SKM-1 (cell line): ENCODE results near the gene PTPRG.

Experiments used
- DNase-seq: peaks from one replicate; lab custom pipeline; 2025; ENCODE audit not compliant: unreplicated experiment; lab: John Stamatoyannopoulos, UW

PTPRG gene

DNA sequence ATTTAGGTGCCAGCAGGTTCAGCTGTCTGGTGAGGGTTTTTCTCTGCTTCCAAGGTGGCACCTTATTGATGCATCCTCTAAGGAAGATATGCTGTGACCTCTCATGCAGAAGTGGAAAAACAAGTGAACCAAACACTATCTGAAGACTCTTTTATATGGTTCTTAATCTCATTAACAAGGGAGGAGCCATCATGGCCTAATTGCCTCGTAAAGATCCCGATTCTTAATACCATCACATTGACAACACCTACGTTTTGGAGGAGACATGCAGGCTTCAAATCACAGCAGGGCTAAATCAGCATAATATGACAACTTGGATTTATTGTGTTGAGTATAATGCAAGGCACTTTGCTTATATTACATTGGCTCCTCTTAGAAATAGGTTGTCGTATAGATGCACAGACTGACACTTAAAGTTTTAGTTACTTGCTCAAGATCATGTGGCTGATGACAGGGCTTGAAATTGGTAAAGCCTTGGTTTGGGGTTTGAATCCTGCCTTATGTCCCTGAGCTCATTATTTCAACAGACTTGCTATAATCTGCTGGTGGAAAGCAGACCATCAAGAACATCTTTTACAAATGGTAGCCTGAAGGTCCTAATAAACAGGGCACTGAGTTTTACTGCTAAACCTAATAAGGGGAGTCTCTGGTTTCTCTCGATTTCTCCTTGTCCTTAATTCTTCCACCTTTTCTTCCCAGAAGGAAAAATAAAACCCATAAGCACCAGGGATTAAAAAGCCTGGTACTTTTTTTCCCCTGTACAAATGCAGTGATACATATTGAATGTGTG, 88.2 kb downstream of the PTPRG start:
- DNase-seq = no peak

DNA sequence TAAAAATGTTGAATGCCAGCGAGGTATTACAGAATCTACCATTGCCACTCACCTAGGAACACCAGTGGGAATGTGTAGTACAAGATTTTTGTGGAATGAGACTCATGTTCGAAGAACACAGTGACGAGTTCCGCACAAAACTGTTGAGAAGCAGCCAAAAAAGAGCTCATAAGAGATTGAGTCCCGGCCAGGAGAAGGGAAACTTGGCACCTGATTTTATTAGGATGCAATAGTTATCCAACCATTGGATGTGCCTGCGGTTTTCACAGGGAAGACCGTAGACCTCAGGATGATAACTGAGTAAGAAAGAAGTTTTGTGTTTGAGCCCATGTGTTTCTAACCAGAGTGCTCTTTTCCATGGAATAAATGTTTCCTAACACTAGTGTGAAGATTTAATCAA, 88.9 kb downstream of the PTPRG start:
- no peak for DNase-seq

DNA sequence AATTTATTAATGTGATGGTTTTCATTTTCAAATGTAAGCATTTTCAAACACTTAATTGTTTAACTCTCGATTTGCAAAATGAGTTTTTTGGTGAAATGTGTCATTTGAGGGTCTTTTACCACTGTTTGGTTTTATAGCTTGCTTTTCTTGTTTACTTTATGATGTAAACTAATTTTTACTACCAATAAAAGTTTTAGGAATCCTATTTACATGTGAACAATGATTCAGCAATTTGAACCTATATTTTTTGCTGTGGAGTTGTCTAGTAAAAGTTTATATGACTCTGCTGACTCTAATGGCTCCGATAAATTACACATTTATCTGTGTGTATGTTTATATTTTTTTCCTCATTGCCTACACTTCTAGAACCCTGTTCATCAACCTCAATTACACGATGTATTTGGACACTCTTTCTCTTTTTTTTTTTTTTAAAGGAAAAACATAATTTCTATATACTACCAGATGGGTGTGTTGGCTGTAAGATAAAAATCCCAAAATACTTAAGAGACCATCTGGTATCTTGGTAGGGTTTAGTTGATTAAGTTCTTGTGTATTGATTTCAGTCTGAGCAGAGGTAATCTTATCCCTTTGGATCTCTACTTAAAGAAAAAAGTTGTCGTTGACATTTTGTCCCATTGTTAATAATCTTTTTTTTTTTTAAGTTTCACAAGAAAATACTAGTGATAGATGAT, 89.5 kb downstream of the PTPRG start:
- no peak for DNase-seq

DNA sequence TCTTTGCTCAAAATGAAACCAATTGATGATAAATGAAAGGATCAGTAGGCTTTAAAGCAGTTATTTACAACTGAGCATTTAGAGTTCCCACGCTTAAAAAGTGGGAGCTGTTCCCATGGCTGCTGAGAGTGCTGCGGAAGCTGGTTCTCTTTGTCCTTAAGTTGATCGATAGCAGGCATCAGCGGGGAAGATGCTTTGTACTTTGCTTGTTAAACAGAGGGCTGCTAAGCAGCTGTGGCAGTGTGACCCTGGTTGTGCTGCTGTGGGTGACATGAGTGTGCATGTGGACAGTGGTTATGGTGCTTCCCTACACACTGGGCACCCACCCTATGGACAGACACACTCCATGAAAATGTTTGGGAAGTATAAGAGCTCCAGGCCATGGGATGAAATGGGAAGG, 96.3 kb downstream of the PTPRG start:
- no peak for DNase-seq

DNA sequence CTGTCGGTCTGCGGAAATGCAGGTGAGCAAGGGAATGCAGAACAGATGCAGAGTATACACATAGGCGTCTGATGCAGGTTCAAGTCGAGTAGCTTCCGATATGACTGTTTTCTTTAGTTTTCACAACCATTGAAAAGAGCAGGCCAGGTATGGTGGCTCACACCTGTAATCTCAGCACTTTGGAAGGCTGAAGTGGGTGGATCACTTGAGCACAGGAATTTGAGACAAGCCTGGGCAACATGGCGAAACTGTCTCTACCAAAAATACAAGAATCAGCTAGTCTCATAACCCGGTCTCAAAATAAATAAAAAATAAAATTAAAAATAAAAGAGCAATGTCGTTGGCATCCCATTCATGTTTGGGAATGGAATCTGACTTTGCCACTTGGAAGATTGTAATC, 101.5 kb downstream of the PTPRG start:
- DNase-seq = no peak

DNA sequence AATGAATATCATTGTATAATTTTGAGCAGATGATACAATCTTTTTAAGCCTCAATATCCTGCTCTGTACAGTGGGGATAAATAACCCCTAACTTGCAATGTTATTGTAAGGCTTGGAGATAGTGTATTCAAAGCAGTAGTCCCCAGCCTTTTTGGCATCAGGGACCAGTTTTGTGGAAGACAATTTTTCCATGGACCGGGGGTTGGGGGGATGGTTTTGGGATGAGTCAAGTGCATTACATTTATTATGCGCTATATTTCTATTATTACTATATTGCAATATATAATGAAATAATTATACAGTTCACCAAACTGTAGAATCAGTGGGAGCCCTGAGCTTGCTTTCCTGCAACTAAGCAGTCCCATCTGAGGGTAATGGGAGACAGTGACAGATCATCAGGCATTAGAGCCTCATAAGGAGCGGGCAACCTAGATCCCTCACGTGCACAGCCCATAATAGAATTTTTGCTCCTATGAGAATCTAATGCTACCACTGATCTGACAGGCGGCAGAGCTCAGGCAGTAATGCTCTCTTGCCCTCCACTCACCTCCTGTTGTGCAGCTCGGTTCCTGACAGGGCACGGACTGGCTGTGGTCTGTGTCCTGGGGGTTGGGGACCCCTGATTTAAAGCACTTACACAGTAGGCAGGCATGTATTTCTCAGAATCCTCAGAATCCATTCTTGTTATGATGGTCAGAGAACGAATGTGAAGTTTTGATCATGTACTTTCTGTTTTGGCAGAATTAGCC, 102.2 kb downstream of the PTPRG start:
- no peak for DNase-seq

DNA sequence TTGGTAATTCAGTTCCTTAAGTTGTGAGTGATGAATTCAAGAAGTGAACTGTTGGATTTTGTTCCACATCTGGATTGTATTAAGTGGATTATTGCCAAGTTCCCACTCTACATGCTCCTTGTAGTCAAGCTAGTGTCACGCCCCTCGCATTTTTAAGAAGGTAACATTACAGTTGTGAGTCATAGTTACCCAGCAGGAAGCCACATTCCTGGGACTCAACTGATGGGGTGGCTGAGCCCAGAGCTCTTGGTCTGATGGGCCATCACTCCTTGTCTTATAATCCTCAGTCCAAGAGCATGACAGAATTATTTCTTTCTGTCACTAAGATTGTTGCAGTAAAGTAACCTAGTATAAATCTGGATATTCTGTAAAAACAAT, 102.7 kb downstream of the PTPRG start:
- DNase-seq = no peak

DNA sequence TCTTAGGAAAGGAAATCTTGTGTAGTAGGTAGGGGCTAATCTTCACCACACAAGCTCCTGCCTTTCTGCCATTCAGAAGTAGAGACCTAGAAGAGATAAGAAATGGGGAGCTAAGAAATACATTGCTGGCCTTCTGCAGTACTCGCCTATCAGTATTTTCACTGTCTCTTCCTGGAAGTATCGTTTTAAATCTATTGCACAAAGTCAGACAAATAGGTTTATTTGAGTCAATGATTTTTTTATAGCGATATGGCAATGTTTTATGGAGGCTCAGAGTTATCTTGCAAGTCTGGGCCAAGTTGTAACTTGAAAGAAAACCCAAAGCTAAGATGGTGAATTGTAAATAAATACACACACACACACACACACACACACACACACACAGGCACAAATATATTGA, 103.8 kb downstream of the PTPRG start:
- DNase-seq = no peak

DNA sequence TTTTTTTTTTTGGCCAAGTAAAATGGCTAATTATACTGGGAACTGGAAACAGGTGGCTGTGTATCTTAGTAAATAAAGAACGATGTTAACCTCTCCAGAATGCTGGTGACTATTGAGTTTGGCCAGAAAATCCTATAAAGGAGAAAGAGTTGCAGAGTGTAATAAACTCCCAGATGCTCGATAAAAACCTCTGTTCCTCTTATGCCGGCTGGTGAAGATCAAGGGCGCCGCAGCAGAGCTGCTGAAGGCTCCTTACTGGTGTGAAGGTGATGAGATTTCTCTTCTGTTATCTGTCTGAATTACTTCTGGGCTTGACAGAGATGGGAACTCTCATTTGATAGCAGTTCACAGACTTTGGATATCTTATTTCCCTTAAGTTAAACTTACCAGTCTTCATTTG, 104.6 kb downstream of the PTPRG start:
- no peak for DNase-seq

DNA sequence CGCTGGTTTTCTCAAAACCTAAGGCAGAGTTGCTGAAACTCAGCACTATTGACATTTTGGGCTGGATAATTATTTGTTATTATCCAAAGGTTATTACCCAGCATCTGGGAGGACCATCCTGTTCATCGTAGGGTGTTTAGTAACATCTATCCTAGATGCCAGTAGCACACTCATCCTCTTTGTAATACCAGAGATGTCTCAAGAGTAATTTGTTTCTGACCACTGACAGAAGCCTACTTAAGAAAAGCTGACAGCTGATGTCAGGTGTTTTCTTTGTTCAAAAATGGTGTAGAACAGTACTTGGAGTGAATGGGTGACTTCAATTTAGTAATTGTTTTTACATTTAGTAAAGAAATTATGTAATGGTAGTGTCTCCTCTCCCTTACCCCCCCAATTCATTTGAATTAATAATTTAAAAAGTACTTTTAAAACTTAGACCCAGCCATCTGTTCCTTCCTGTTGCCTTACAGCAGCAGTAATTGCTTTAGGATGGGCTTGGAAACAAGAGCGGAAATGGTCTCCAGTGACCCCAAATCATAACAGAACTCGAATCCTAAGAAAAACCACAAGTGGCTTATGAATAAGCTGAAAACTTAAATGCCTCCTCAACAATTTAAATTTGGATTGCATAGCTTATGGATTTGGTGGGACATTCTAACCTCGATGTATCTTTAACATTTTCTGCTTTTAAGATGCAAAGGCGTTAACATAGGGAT, 105.4 kb downstream of the PTPRG start:
- no peak for DNase-seq

DNA sequence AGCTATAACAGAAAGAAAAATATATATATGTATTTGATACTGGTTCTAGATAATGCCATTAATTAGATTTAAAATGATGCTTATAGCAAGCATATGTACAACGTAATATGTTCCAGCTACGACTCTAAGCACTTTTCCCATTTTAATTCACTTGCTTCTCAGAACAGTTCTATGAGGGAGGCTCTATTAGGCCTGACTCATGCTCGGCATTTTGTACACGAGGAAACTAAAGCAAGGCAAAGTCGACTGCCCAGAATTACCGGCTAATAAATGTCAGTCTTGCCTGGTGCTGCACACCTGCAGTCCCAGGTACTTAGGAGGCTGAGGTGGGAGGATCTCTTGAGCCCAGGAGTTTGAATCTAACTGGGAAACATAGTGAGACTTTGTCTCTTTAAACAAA, 106.0 kb downstream of the PTPRG start:
- no peak for DNase-seq

DNA sequence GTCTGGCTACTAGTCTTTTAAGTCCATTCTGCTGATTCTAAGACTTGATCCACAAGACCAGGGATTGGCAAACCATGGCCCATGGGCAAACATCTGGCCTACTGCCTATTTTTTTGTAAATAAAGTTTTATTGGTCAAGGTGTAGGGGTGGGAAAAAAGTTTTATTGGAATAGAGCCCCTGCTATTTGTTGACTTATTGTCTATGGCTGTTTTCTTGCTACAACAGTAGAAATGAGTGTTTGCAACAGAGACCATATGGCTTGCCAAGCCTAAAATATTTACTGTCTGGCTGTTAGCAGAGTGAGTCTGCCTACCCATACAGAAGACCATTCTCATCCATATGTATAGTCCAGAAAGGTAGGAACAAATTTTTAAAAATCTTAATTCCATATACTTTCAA, 106.4 kb downstream of the PTPRG start:
- DNase-seq = no peak

DNA sequence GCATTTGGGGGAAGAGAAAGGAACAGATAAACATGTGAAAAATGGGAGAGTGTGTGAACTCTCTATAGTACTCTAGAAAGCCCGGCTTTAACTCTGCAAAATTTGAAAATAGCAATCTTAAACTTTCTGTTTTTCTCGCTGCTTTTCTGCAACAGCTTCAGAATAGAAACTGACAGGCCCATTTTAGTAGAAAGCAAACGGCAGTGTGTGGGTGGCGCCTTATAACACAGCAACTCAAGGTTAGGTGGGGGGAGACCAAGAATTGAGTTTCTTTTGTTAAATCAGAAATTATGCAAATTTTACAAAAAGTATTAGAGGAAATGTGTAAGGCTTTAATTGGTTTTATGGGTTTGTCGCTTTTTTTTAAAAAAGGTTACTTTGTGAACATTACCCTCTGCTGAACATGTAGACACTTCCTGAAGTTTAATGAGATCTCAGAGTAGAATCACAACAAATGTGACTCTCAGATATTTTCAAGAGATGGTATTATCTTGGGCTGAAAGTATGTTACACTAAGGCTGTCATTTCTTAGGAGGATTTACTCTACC, 107.0 kb downstream of the PTPRG start:
- no peak for DNase-seq

DNA sequence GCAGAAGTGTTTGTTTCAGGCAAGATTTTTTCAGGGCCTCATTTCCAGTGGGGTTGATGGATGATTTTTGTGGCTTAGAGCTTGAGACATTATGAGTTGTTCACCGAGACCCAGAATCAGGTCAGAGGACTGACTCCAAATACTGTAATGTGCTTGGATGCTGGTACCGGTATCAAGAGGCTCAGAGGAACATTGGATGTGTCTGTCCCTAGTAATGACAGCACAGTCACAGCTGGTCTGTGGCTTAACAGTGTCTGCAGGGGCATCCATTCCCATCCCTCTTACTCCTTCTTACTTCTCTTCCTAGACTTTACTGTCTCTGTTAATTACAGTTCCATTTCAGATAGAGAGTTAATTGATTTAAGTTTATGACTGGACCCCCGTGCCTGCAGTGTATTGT, 107.8 kb downstream of the PTPRG start:
- DNase-seq = no peak

DNA sequence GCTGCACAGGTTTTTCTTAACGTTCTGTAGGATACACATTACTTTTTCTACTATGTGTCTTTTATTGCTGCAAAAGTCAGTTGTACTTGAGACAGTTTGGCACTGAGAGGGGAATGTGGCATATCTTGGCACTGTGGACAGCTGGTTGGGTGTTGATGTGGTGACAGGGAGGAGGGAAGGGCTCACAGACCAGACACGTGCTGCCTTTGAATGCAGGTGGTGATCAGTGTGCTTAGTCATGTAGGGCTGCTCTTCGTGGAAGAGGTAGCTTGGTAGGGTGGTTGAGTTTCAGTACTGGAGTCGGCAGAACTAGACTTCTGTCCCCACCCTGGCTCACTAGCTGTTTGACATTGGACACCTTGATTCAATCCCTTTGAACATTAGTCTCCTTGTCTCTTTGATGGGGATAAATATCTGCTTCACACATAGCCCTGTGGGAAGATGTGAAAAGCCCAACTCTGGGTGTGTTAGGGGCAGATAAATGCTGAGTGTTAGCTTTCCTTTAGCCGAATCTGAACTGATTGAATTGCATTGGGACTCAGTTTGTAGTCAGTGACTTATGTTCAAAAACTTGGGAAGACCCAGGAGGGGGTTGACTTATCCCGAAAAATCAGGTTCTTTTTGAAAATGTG, 108.4 kb downstream of the PTPRG start:
- no peak for DNase-seq

DNA sequence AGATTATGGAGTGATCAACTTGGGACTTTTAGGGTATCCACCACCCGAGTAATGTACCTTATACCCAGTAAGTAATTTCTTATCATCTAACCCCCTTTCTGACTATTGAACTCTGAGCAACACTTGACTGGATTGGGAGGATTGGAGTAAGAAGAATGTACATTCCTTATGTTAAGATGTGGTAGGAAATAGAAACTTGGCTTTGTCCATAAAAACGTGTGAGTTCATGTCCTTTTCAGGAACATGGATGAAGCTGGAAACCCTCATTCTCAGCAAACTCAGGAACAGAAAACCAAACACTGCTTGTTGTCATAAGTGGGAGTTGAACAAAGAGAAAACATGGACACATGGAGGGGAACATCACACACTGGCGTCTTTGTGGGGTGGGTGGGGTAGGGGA, 112.3 kb downstream of the PTPRG start:
- DNase-seq = no peak

DNA sequence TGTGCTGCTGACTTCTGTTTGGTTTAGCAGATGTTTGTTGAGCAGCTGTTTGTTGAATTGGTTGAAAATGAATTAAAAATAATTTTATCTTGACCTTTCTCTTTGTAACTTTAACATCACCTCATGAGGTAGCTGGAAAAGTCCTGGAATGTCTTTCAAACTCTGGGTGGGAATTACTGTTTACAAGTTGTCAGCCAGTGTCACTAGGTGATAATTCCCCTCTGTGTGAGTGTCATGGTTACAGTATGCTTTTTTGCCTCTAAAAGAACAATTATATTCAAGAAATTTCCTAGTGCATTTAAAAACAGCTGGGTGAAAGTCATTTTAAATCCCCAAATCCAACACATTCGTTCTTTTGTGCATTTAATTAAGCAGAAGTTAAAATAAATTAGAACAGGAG, 113.2 kb downstream of the PTPRG start:
- no peak for DNase-seq

DNA sequence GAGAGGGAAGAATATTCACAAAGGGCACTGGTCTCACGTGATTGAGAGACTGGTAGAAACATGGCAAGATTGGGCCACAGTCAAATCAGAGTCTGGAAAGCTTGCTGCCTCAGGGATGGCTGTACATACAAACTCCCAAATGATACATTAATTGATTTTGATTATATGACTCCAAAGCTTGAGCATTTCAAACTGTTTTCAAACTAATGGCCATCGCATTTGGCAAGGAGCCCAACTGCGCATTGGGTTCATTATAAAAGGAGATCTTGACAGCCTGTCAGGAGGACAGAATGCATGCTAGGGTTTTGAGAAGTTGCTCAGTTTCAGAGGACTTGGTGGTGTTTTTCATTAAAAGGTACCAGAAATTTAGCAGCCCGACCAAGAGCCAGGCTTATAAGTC, 117.7 kb downstream of the PTPRG start:
- no peak for DNase-seq

DNA sequence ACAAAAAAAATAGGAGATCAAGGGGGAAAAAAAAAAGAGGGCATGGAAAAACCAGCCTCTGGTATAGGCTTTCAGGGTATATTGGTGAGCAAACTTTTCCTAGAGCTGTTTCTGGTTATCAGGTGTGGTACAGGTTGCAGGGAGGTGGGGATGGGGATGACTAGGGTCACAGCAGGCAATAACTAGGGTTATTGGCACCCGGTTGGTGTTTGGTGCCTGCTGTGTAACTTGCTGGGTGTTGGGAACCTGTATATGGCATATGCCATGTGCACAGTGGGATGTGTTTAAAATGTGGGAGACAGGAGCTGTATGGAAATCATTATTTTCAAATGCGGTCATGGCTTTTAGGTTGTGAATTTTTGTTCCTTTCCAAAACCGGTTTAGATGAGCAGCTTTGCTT, 119.2 kb downstream of the PTPRG start:
- DNase-seq = no peak

DNA sequence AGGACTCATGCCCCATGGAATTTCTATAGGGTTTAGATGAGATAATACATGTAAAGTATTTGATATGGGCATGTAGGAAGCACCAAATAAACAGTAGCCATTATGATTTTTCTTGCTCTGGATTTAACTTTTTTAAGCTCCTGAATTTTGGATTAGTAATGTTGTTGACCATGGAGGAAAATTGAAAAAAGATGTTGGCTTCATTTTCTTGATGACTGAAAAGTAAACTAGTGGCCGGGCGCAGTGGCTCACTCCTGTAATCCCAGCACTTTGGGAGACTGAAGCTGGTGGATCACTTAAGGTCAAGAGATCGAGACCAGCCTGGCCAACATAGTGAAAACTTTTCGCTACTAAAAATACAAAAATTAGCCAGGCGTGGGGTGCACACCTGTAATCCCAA, 120.3 kb downstream of the PTPRG start:
- no peak for DNase-seq
